HepG2 (cell line): Measurements from ENCODE around the gene TPGS1. TPM values are rescaled to one million over a fixed set of nuclear protein-coding genes. Genes with fewer than 3 reads are reported as not detected.

Experiments
- FIP1L1 ChIP-seq: fragments of 200-400 bp; formaldehyde crosslinking; IDR thresholded peaks from 2 replicates; pipeline ENCODE4 v1.6.1; 2018; ENCODE audit warnings: low read depth, mild to moderate bottlenecking, low read length, moderate library complexity, borderline replicate concordance; ENCODE audit not compliant: insufficient read depth
- HMGXB3 ChIP-seq: sonication (generic); formaldehyde crosslinking; IDR thresholded peaks from 2 replicates; pipeline ENCODE4 v1.4.0; 2020; ENCODE audit warnings: missing genetic modification reagents, borderline replicate concordance
- HMGXB4 ChIP-seq, 2 experiments: sonication (generic) in 1 of 2; formaldehyde crosslinking in 1 of 2; IDR thresholded peaks; 2 replicates each; pipeline versions ENCODE4 v1.4.0 to v1.6.1; 2018 to 2020; ENCODE audit warnings: missing genetic modification reagents in 2 of 2, borderline replicate concordance in 1 of 2, low read depth in 1 of 2, mild to moderate bottlenecking in 1 of 2, missing biosample characterization in 1 of 2
- MTA1 ChIP-seq: sonication (generic); formaldehyde crosslinking; IDR thresholded peaks from 2 replicates; pipeline ENCODE4 v1.4.0; 2020; ENCODE audit warnings: missing genetic modification reagents, mild to moderate bottlenecking, borderline replicate concordance
- MXD3 ChIP-seq: IDR thresholded peaks from 2 replicates; pipeline ENCODE4 v1.6.1; 2016; ENCODE audit warnings: mild to moderate bottlenecking, missing biosample characterization, missing genetic modification reagents
- NFE2 ChIP-seq: sonication (generic); formaldehyde crosslinking; IDR thresholded peaks from 2 replicates; pipeline ENCODE4 v1.4.0; 2020; ENCODE audit warnings: missing genetic modification reagents
- REPIN1 ChIP-seq: sonication (generic); formaldehyde crosslinking; IDR thresholded peaks from 2 replicates; pipeline ENCODE4 v1.8.0; 2022; ENCODE audit warnings: missing genetic modification reagents, low read depth, mild to moderate bottlenecking, borderline replicate concordance
- STAG1 ChIP-seq: sonication (generic); formaldehyde crosslinking; IDR thresholded peaks from 2 replicates; pipeline ENCODE4 v1.4.0; 2020; ENCODE audit warnings: missing genetic modification reagents
- TOPORS ChIP-seq: sonication (generic); formaldehyde crosslinking; IDR thresholded peaks from 2 replicates; pipeline ENCODE4 v1.8.0; 2023; ENCODE audit warnings: mild to moderate bottlenecking, missing genetic modification reagents
- ZFP82 ChIP-seq: sonication (generic); formaldehyde crosslinking; IDR thresholded peaks from 2 replicates; pipeline ENCODE4 v1.5.1; 2020; ENCODE audit warnings: mild to moderate bottlenecking, missing genetic modification reagents, borderline replicate concordance
- ZKSCAN1 ChIP-seq: fragments of 150-350 bp; IDR thresholded peaks from 2 replicates; pipeline ENCODE4 v1.6.1; 2014; ENCODE audit warnings: low read length
- ZNF34 ChIP-seq: sonication (generic); formaldehyde crosslinking; IDR thresholded peaks from 2 replicates; pipeline ENCODE4 v1.4.0; 2020; ENCODE audit warnings: mild to moderate bottlenecking, missing genetic modification reagents, borderline replicate concordance
- ZNF367 ChIP-seq: sonication (generic); formaldehyde crosslinking; IDR thresholded peaks from 2 replicates; pipeline ENCODE4 v1.4.0; 2020; ENCODE audit warnings: missing genetic modification reagents, borderline replicate concordance
- ZNF7 ChIP-seq: IDR thresholded peaks from 2 replicates; pipeline ENCODE4 v1.6.1; 2016; ENCODE audit warnings: missing biosample characterization, missing genetic modification reagents
- ZNF747 ChIP-seq: sonication (generic); formaldehyde crosslinking; IDR thresholded peaks from 2 replicates; pipeline ENCODE4 v1.8.1; 2023; ENCODE audit warnings: missing genetic modification reagents, mild to moderate bottlenecking, borderline replicate concordance
- ZNF792 ChIP-seq: IDR thresholded peaks from 2 replicates; pipeline ENCODE4 v1.6.1; 2016
- polyA plus RNA-seq, 8 experiments: library from polyadenylated mRNA; depleted of rRNA in 3 of 8; stranded (reverse) in 7 of 8; unstranded in 1 of 8; fragments of >200 nt; fragmentation: Illumina TruSeq in 4 of 8; extraction: Trizol in 4 of 8; gene quantifications; 2 replicates each; pipeline versions ENCODE4 v1.2.1 to v1.2.3, GENCODE V29; 2011 to 2016; ENCODE audit warnings: low read depth in 4 of 8, missing spikeins in 1 of 8, mixed read lengths in 1 of 8; ENCODE audit not compliant: insufficient read depth in 1 of 8
- total RNA-seq, 5 experiments: library from RNA; depleted of rRNA; stranded (reverse); fragments of >200 nt; fragmentation: Illumina TruSeq; extraction: Trizol; gene quantifications; 2 replicates each; pipeline ENCODE4 v1.2.3, GENCODE V29; 2016; ENCODE audit warnings: low read depth in 1 of 5
- TF ChIP-seq, protein P1 (sequence below): sonication (generic); formaldehyde crosslinking; IDR thresholded peaks from 2 replicates; pipeline ENCODE4 v1.8.0; 2022; ENCODE audit warnings: mild to moderate bottlenecking, missing genetic modification reagents, borderline replicate concordance

Gene TPGS1
- total and polyA plus RNA-seq, 2 of the 13 experiments (the other 11 are each of a cell fraction or from before 2014, with no cell fraction given): 1.1 to 6.2 TPM

GRCh38 chr19:506404-507285, 652 bp upstream of the TPGS1 start (continued):
- TF ChIP-seq HMGXB4 (CRISPR knock-in tag; IDR thresholded peaks at IDR 0.05; ENCODE audit: borderline replicate concordance in 1 of 2, low read depth in 1 of 2) (peak; percentile 92 to 93), NFE2 (CRISPR knock-in tag) (no peak), ZFP82 (CRISPR knock-in tag) (0 out of 2 replicates have a peak, but pooled peaks have one; percentile 15), MTA1 (peak; percentile 79), FIP1L1 (no peak), ZNF34 (CRISPR knock-in tag) (0 out of 2 replicates have a peak, but pooled peaks have one; percentile 22), REPIN1 (CRISPR knock-in tag) (peak; percentile 29; the same call in 1 of the 2 replicates), STAG1 (CRISPR knock-in tag) (peak; percentile 78), ZNF792 (CRISPR knock-in tag) (peak; percentile 23; the same call in 1 of the 2 replicates), ZKSCAN1 (no peak; the same call in 1 of the 2 replicates), ZNF367 (no peak), ZNF747 (CRISPR knock-in tag) (no peak; the same call in 1 of the 2 replicates), MXD3 (CRISPR knock-in tag) (peak; percentile 37; the same call in 1 of the 2 replicates), ZNF7 (CRISPR knock-in tag) (no peak), TOPORS (CRISPR knock-in tag) (no peak), HMGXB3 (CRISPR knock-in tag) (no peak)
- TF ChIP-seq, protein P1, sequence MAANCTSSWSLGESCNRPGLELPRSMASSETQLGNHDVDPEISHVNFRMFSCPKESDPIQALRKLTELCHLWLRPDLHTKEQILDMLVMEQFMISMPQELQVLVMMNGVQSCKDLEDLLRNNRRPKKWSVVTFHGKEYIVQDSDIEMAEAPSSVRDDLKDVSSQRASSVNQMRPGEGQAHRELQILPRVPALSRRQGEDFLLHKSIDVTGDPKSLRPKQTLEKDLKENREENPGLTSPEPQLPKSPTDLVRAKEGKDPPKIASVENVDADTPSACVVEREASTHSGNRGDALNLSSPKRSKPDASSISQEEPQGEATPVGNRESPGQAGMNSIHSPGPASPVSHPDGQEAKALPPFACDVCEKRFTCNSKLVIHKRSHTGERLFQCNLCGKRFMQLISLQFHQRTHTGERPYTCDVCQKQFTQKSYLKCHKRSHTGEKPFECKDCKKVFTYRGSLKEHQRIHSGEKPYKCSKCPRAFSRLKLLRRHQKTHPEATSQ (CRISPR knock-in tag): no peak
